Fibroblast of peridontal ligament (primary cell): ENCODE measurements around the gene THSD4.
A peak's percentile ranks its signal among the peaks of the same experiment; 100 is the strongest.

ENCODE experiments used
- DNase-seq: peaks from one replicate; pipeline ENCODE4 v3.0.0-alpha.2; 2010; ENCODE audit errors: extremely low read depth

Gene THSD4

DNA sequence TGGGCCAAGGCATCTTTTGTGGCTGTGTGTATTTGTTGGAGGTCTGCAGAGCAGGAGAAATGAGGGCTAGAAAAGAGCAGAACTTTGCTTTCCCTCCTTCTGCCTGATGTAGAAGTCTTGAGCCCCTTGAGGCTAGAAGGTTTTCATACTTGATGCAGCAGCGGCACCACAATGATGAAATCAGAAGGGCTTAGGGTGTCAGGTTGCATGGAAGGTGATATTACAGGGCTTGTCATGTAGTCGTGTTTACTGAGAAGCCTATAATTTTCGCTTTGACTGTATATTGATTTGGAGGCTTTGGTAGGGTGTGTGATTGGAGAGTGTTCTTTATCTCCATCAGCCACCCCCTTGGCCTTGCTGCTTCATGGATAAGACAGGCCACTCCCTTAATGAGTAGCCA lies 339.8 kb downstream of the THSD4 start:
- DNase-seq, result peak; percentile 31

GRCh38 chr15:71455878-71456277 lies 340.6 kb downstream of the THSD4 start:
- no peak for DNase-seq

- no peak for DNase-seq
Measured at GRCh38 chr15:71456362-71456761, 341.1 kb downstream of the THSD4 start.

DNA sequence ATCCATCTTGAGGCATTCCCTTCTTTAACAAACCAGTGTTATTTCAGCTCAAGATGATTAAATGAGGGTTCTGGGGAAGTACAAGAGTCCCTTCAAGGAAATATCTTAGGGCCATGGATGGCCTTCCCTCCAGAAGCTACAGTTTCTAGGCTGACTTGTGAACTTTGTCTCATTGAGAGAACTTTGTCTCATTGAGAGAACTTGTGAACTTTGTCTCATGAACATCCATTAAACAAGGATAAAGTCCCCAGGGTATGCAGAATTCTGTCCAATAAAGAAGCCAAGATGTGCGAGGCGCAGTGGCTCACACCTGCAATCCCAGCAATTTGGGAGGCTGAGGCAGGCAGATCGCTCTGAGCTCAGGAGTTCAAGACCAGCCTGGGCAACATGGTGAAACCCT lies 341.5 kb downstream of the THSD4 start:
- no peak for DNase-seq

- DNase-seq, result no peak
Measured at GRCh38 chr15:71458089-71458660, 342.9 kb downstream of the THSD4 start.

GRCh38 chr15:71461748-71462147 lies 346.5 kb downstream of the THSD4 start:
- no peak for DNase-seq

- DNase-seq, result no peak
Measured at GRCh38 chr15:71462638-71463037, 347.4 kb downstream of the THSD4 start.

GRCh38 chr15:71463156-71463665 lies 347.9 kb downstream of the THSD4 start:
- DNase-seq, result peak; percentile 18

GRCh38 chr15:71465131-71465955 lies 350.1 kb downstream of the THSD4 start:
- DNase-seq, result no peak

DNA sequence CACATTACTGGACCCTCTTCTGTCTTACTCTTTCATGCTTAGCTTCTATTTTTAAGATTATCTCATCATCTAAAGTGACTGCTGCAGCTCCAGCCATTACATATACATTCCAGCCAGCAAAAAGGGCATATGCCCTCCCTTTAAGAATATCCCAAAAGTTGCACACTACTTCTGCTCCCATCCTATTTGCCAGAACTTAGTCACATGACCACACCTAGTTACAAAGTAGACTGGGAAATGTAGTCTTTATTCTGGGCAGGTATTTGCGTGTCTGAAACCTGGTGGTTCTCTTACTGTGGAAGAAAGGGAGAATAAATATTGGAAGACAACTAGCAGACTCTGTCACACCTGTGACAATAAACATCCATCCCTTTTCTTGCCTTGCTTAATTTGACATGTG lies 353.4 kb downstream of the THSD4 start:
- no peak for DNase-seq

- peak; percentile 77 for DNase-seq
Measured at GRCh38 chr15:71469413-71469812, 354.1 kb downstream of the THSD4 start.

- no peak for DNase-seq
Measured at GRCh38 chr15:71471347-71471746, 356.1 kb downstream of the THSD4 start.

DNA sequence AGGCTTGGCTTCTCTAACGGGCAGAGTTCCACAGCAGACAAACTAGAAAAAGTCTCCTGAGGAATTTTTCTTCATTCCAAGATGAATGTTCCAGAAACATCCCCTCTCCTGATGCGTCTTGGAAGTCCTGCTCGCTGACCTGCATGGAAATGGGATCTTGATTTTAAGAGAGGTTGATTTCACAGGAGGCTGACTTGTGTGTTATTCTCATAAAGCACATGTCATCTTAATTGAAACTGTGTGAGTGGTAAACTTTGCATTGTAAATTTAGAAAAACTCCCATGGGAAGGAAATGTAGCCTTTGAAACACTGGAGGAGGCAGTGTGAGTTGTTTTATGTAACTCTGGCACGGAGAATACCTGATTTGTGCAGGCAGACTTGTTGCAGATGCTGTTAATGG lies 357.3 kb downstream of the THSD4 start:
- peak; percentile 30 for DNase-seq

DNA sequence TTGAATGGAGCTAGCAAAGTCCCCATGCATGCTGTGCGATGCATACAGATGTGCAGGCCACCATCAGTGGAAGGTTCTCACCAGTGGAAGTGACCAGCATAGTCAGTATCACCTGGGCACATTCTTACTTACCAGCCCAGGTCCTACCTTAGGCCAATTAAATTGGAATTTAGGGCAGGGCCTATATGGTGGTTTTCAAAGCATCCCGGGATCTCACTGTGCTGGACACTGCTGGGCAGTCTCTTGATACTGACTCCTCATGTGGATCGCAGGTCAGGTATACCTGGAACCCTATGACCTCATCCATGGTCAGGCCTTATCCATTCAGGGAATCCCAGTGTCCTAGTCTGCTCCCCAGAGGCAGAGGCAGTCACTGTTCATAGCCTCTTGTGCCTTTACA lies 358.5 kb downstream of the THSD4 start:
- DNase-seq, result no peak

- DNase-seq, result no peak
Measured at GRCh38 chr15:71476823-71477222, 361.6 kb downstream of the THSD4 start.

DNA sequence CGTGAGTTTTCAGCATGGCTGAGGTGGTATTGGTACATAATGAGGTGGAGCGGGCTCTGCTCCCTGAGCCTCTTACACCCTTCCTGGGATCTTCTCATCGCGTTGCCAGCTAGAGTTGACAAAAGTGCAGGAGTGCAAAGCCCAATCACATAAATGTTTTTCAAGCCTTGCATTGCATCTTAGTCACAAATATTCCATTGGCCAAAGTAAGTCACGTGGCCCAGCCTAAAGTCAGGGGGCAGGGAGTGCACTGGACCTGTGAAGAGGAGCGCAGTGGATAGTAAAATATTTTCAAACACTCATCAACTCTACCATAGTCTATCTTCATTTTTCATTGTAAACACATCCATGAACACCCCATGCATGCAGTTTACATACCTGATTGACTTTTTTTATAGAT lies 365.3 kb downstream of the THSD4 start:
- DNase-seq, result no peak

DNA sequence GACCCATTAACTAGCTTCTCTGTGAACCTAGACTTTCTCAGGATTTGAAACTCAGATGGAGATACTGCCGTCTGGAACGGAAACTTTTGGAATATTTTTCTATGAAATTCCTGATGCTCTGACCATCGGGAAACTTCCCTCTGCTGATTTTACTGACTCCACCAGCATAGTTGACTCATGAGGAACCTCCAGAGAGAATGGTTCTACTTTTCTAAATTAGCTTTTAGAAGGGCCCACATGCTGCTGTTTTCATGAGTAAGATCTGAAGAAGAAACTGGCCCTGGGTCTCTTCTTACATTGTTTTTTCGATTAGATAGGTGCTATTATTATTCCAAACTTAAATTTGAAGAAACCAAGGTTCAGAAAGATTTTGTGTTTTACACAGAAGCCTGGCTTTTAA lies 368.8 kb downstream of the THSD4 start:
- peak; percentile 50 for DNase-seq

DNA sequence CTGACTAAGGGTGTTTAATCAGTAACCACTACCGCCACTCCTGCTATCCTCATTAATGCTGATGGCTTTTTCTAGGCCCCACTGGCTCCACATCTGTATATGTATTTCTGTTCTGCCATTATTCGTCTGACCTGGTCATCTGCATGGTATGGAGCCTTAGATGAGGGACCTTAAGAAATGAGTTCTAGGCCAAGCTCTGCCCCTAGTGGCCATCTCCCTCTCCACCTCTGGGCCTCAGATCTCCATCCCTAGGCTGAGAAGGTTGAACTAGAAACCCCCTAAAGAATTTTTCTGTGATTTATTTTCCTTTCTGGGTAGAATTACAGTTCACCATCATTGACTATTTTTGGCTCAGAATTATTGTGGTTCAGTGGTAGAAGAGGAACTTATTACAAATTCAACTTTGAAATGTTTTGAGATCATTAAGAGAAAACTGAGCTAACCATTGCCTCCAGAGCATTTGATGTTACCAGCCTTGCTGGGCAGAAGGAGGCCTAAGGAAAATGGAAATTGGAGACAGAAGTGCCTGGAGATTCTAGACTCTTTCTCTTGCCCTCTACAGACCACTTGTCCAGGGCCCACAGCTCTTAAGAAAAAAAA lies 369.9 kb downstream of the THSD4 start:
- peak; percentile 68 for DNase-seq

- DNase-seq, result no peak
Measured at GRCh38 chr15:71489570-71489969, 374.3 kb downstream of the THSD4 start.

- no peak for DNase-seq
Measured at GRCh38 chr15:71493526-71493925, 378.3 kb downstream of the THSD4 start.

DNA sequence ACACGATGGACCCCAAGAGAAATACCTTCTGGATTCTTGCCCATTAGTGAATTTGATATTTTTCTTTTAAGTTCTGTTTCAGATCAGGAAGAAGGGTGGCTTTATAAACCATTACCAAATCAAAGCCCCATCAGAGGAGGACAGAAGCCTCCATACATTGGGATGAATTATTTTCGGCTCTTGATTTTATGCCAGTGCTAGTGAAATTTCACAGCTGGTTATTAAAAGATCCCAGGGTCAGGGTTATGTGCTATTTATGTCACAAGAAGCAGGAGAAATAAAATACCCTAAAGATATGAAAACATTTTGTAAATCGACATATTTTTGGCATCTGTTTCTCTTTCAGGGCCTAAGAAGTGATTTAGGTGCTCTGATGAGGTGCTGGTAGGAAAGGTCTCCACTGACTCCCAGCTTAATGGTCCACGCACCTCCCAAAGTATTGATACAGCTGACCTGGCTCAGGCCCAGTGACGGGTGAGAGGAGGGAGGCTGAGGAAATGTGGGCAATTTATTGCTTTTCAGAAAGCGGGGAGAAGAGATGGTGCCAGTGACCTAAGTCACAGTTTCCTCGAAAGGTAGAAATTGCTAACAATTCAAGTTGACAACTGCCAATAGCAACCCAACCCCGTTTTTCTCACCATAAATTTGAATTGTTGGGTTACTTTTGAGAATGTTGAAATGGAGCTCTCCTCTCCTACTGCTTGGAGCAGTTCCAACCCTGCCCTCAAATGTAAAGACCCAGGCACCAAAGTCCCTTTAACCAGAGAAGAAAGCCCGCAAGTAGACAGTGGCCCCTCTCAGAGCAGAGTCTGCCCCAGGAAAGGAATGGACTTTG lies 379.5 kb downstream of the THSD4 start:
- no peak for DNase-seq

- no peak for DNase-seq
Measured at GRCh38 chr15:71495398-71495780, 380.1 kb downstream of the THSD4 start.
